OCI-LY7 (cell line): ENCODE data around the gene NLRP11. TPM values are rescaled to one million over a fixed set of nuclear protein-coding genes. Genes with fewer than 3 reads are reported as not detected.

Experiments
- Bru-seq: library from RNA; stranded (reverse); fragments of 400-500 nt; gene quantifications from one replicate; lab custom pipeline; 2021; lab: Mats Ljungman, UMichigan
- BruChase-seq, 2 experiments: library from RNA; stranded (reverse); fragments of 400-500 nt; gene quantifications; one replicate each; lab custom pipeline; 2021; lab: Mats Ljungman, UMichigan
- BruUV-seq: library from RNA; stranded (reverse); fragments of 400-500 nt; replicated peaks from 2 replicates; lab custom pipeline; 2021; lab: Mats Ljungman, UMichigan
- CTCF ChIA-PET: fragments of 300-600 bp; sonication (Branson Sonifier 250); formaldehyde crosslinking; loops from one replicate; lab custom pipeline; 2022; ENCODE audit warnings: antibody characterized with exemption; ENCODE audit not compliant: unreplicated experiment; lab: Charles Lee
- POLR2A ChIA-PET: fragments of 300-600 bp; sonication (Branson Sonifier 250); formaldehyde crosslinking; loops from one replicate; lab custom pipeline; 2022; ENCODE audit warnings: antibody characterized with exemption; lab: Charles Lee
- DNase-seq: peaks from one replicate; pipeline ENCODE4 v3.0.0-alpha.2; 2015; ENCODE audit warnings: low spot score
- H2AFZ ChIP-seq: fragments of 200-600 bp; sonication (generic), shearing (Covaris generic); 2 replicates; pipeline ENCODE4 v1.6.1; 2014; ENCODE audit warnings: mild to moderate bottlenecking, antibody characterized with exemption, low read length, moderate library complexity
- H3K27ac ChIP-seq: fragments of 200-600 bp; sonication (generic); 2 replicates; pipeline ENCODE4 v1.5.1; 2014; ENCODE audit warnings: mixed run types, low read depth, mild to moderate bottlenecking, moderate library complexity, low read length, inconsistent platforms; ENCODE audit not compliant: poor library complexity, severe bottlenecking
- H3K36me3 ChIP-seq: fragments of 200-600 bp; sonication (generic); 2 replicates; pipeline ENCODE4 v1.6.1; 2014; ENCODE audit warnings: mild to moderate bottlenecking, antibody characterized with exemption, low read length, moderate library complexity, mixed read lengths; ENCODE audit not compliant: insufficient read depth
- H3K4me1 ChIP-seq: fragments of 200-600 bp; sonication (generic); 2 replicates; pipeline ENCODE4 v1.5.1; 2014; ENCODE audit warnings: mild to moderate bottlenecking, low read length; ENCODE audit not compliant: insufficient read depth, poor library complexity, severe bottlenecking
- H3K4me2 ChIP-seq: fragments of 200-600 bp; sonication (generic); 2 replicates; pipeline ENCODE4 v1.6.1; 2014; ENCODE audit warnings: mild to moderate bottlenecking, low read length
- H3K4me3 ChIP-seq: fragments of 200-600 bp; sonication (generic); 2 replicates; pipeline ENCODE4 v1.5.1; 2014; ENCODE audit warnings: mild to moderate bottlenecking, low read depth, low read length; ENCODE audit not compliant: poor library complexity, severe bottlenecking
- H3K79me2 ChIP-seq: fragments of 200-600 bp; sonication (generic); 2 replicates; pipeline ENCODE4 v1.6.1; 2016; ENCODE audit warnings: low read depth, mild to moderate bottlenecking, low read length, moderate library complexity, mixed read lengths; ENCODE audit not compliant: insufficient read depth
- H3K9me2 ChIP-seq: fragments of 200-600 bp; sonication (generic); 2 replicates; pipeline ENCODE4 v1.6.1; 2016; ENCODE audit warnings: mild to moderate bottlenecking, low read length, mixed read lengths; ENCODE audit not compliant: insufficient read depth
- H3K9me3 ChIP-seq: fragments of 200-600 bp; sonication (generic); 2 replicates; pipeline ENCODE4 v1.6.1; 2014; ENCODE audit warnings: mild to moderate bottlenecking, mixed run types, low read length, mixed read lengths
- H4K20me1 ChIP-seq: fragments of 200-600 bp; sonication (generic); 2 replicates; pipeline ENCODE4 v1.6.1; 2014; ENCODE audit warnings: mild to moderate bottlenecking, antibody characterized with exemption, low read length, moderate library complexity, mixed read lengths; ENCODE audit not compliant: insufficient read depth
- CTCF ChIP-seq: fragments of 200-600 bp; sonication (generic); conservative IDR thresholded peaks from 2 replicates; pipeline ENCODE4 v1.5.1; 2014; ENCODE audit warnings: mild to moderate bottlenecking, antibody characterized with exemption, low read length, moderate library complexity, mixed read lengths
- EZH2phosphoT487 ChIP-seq: fragments of 200-600 bp; sonication (generic); IDR thresholded peaks from 2 replicates; pipeline ENCODE4 v1.6.1; 2018; ENCODE audit warnings: low read depth, borderline replicate concordance, mild to moderate bottlenecking, mixed run types, antibody characterized with exemption, low read length, moderate library complexity, mixed read lengths
- intact Hi-C: fragments of 100-400 bp; cut with micrococcal nuclease; formaldehyde crosslinking; loops from one replicate; pipeline ENCODE4 v1.10.0; 2022; ENCODE audit not compliant: unreplicated experiment
- long read RNA-seq: library from polyadenylated mRNA; stranded (forward); transcript quantifications from one replicate; pipeline ENCODE4 v2.0.0, GENCODE V29; 2022
- total RNA-seq, 2 experiments: library from RNA; depleted of rRNA in 1 of 2; stranded (reverse); fragments of >200 nt in 1 of 2; shearing (Covaris generic) in 1 of 2; gene quantifications; 2 replicates each; pipeline ENCODE4 v1.2.3, GENCODE V29; 2014 to 2022

NLRP11 gene
- total RNA-seq (2014; rRNA removed; shearing (Covaris generic)) (72.9 and 79.3 TPM in 2 replicates), total RNA-seq (2022) (91.6 and 112 TPM in 2 replicates), Bru-seq, nascent RNA (percentile 97 among the genes with signal in this experiment), BruChase-seq, experiment 1, labeled RNA remaining after a 6-hour chase (percentile 91 among the genes with signal in this experiment), BruChase-seq, experiment 2, labeled RNA remaining after a 2-hour chase (percentile 95 among the genes with signal in this experiment)
- long read RNA-seq, transcript NLRP11-204 (9 exons, 3,077 nt) = minor isoform, 31 of 420 reads
- long read RNA-seq, transcript NLRP11-201 (10 exons, 3,417 nt) = major isoform, 232 of 420 reads
- long read RNA-seq, partial matches to known transcripts = 31 of 420 reads
- long read RNA-seq, other reads (novel, unspliced or antisense) = 123 of 420 reads

- TF ChIP-seq CTCF (peak; percentile 14; the same call in 1 of the 2 replicates), EZH2phosphoT487 (no peak)
- DNase-seq = peak; percentile 92
- Histone ChIP-seq H3K4me2 (peak within 1 kb of the TSS; percentile 88), H3K9me2 (no peaks in the 10 kb centered on the region), H3K27ac (peak within 1 kb of the TSS; percentile 89), H3K9me3 (no peaks in the 10 kb centered on the region; the same call in 1 of the 2 replicates), H2AFZ (peak within 1 kb of the TSS; percentile 79; the same call in 1 of the 2 replicates), H3K79me2 (peaks cover 35% of the 10 kb centered on the region), H3K4me3 (peak within 1 kb of the TSS; percentile 93), H3K36me3 (peaks cover 20% of the 10 kb centered on the region), H4K20me1 (no peaks in the 10 kb centered on the region), H3K4me1 (peaks cover 39% of the 10 kb centered on the region)
- intact Hi-C loops = loop anchor here (2.0 to 5.0 kb wide), 2 partner anchors 23 to 155 kb away; partner anchors contain the start of gene EPN1
- POLR2A ChIA-PET = interaction anchor here (0.5 to 4.6 kb wide), 11 partner anchors 12 to 1151 kb away, joined by 3 to 43 read pairs (median 4); no protein-coding TSS in a partner anchor
- no TSS peak for BruUV-seq
- CTCF ChIA-PET = interaction anchor here (0.6 kb wide), 1 partner anchor 232 kb away, joined by 7 read pairs; the partner anchor contains the start of gene ZNF524
Measured at GRCh38 chr19:55831846-55832245, at the start of gene NLRP11. TSS of gene NLRP11 (minus strand) at chr19:55831999. CDS start at chr19:55818174, 13,825 bp downstream.

- H2AFZ ChIP-seq = no peak overlapping the region
- CTCF ChIA-PET = no interaction called here
- TF ChIP-seq EZH2phosphoT487 = no peak
- TF ChIP-seq CTCF = no peak
- H3K4me2 ChIP-seq = no peak overlapping the region
- no peaks in the 10 kb centered on the region for H3K4me1 ChIP-seq
- no peaks in the 10 kb centered on the region for H3K9me2 ChIP-seq
- peaks cover 48% of the 10 kb centered on the region for H3K36me3 ChIP-seq
- H3K9me3 ChIP-seq = peaks cover 9% of the 10 kb centered on the region; the same call in 1 of the 2 replicates
- H3K79me2 ChIP-seq = no peaks in the 10 kb centered on the region
- DNase-seq = no peak
- no peak overlapping the region for H3K4me3 ChIP-seq
- intact Hi-C loops = no loop called here
- no TSS peak for BruUV-seq
- POLR2A ChIA-PET = no interaction called here
- H4K20me1 ChIP-seq = no peaks in the 10 kb centered on the region
- no peak overlapping the region for H3K27ac ChIP-seq
Measured at GRCh38 chr19:55877211-55877610, 45.4 kb upstream of the NLRP11 start.
